Right ventricle myocardium superior (tissue), 1 donor: ENCODE measurements around the gene IL12RB1. TPM values are rescaled to one million over a fixed set of nuclear protein-coding genes. Genes with fewer than 3 reads are reported as not detected.

ENCODE experiments used
- ATAC-seq: fragments of 200-7000 bp; cut with Tn5 transposase; one replicate; pipeline ENCODE4 v1.9.1; 2020; ENCODE audit warnings: mild to moderate bottlenecking; ENCODE audit not compliant: poor library complexity
- DNase-seq: peaks from one replicate; pipeline ENCODE4 v3.0.0-alpha.2; 2020
- intact Hi-C: fragments of 100-400 bp; cut with DNase I; formaldehyde crosslinking; loops from one replicate; pipeline ENCODE4 v1.11.2; 2022
- long read RNA-seq: library from polyadenylated mRNA; unstranded; transcript quantifications from one replicate; pipeline ENCODE4 v2.0.0, GENCODE V29; 2021
- total RNA-seq: library from RNA; stranded (reverse); fragmentation: NEBNext Ultra II Directional; extraction: Animal tissue kit (Norgen Biotek cat#: 25700); gene quantifications from one replicate; pipeline ENCODE4 v1.2.1, GENCODE V29; 2021
- donor health status: DM: no; HTN: yes; CAD: no; lungs with severe emphysema.

Gene IL12RB1
- total RNA-seq: 0.75 TPM
- long read RNA-seq: 0 reads

GRCh38 chr19:18086590-18087138 lies at the start of gene IL12RB1:
IL12RB1 (minus strand) TSS chr19:18086934; CDS start chr19:18086823, 111 bp downstream.
- peak; percentile 45 for ATAC-seq
- intact Hi-C loops: no loop called here
- DNase-seq: no peak

- peak; percentile 34 for ATAC-seq
- DNase-seq: no peak
- intact Hi-C loops: no loop called here
These were observed 49.2 kb upstream of the IL12RB1 start for GRCh38 chr19:18135712-18136584.

- DNase-seq (no peak), ATAC-seq (no peak)
- intact Hi-C loops: no loop called here
These were observed 45.3 kb upstream of the IL12RB1 start for GRCh38 chr19:18131841-18132596.

GRCh38 chr19:18130523-18131242 lies 43.9 kb upstream of the IL12RB1 start:
- ATAC-seq (no peak), DNase-seq (no peak)
- intact Hi-C loops: no loop called here

- intact Hi-C loops: no loop called here
- ATAC-seq (no peak), DNase-seq (no peak)
These were observed 42.1 kb upstream of the IL12RB1 start for GRCh38 chr19:18128805-18129204.

GRCh38 chr19:18128044-18128443 lies 41.3 kb upstream of the IL12RB1 start:
- DNase-seq: no peak
- no peak for ATAC-seq
- intact Hi-C loops: no loop called here

GRCh38 chr19:18126097-18126496 lies 39.4 kb upstream of the IL12RB1 start:
- DNase-seq (no peak), ATAC-seq (no peak)
- intact Hi-C loops: no loop called here

- DNase-seq (no peak), ATAC-seq (no peak)
- intact Hi-C loops: no loop called here
These were observed 37.1 kb upstream of the IL12RB1 start for GRCh38 chr19:18123819-18124218.

- intact Hi-C loops: no loop called here
- ATAC-seq (no peak), DNase-seq (peak; percentile 62)
These were observed 36.4 kb upstream of the IL12RB1 start for GRCh38 chr19:18122860-18123795.

- no peak for DNase-seq
- intact Hi-C loops: no loop called here
- no peak for ATAC-seq
These were observed 35.7 kb upstream of the IL12RB1 start for GRCh38 chr19:18122424-18122823.

- DNase-seq: no peak
- no peak for ATAC-seq
- intact Hi-C loops: no loop called here
These were observed 34.4 kb upstream of the IL12RB1 start for GRCh38 chr19:18121166-18121565.

GRCh38 chr19:18120127-18120526 lies 33.4 kb upstream of the IL12RB1 start:
- no peak for ATAC-seq
- no peak for DNase-seq
- intact Hi-C loops: no loop called here

GRCh38 chr19:18119717-18120105 lies 33.0 kb upstream of the IL12RB1 start:
- ATAC-seq (no peak), DNase-seq (no peak)
- intact Hi-C loops: no loop called here

GRCh38 chr19:18119013-18119716 lies 32.4 kb upstream of the IL12RB1 start:
- intact Hi-C loops: no loop called here
- DNase-seq (no peak), ATAC-seq (no peak)

GRCh38 chr19:18118420-18119012 lies 31.8 kb upstream of the IL12RB1 start:
- intact Hi-C loops: no loop called here
- no peak for DNase-seq
- ATAC-seq: no peak

GRCh38 chr19:18117692-18118378 lies 31.1 kb upstream of the IL12RB1 start:
- ATAC-seq: peak; percentile 98
- intact Hi-C loops: no loop called here
- peak; percentile 94 for DNase-seq

- ATAC-seq: no peak
- intact Hi-C loops: no loop called here
- DNase-seq: no peak
These were observed 30.6 kb upstream of the IL12RB1 start for GRCh38 chr19:18117364-18117691.
